RWPE1 (cell line): ENCODE results near the gene NAPB.

ENCODE experiments used
- CTCF ChIA-PET: fragments of 350-600 bp; sonication (Branson Sonifier 250); formaldehyde crosslinking; extraction: SDS; loops from one replicate; lab custom pipeline; 2021; lab: Yijun Ruan, JAX
- POLR2A ChIA-PET: fragments of 400-600 bp; formaldehyde crosslinking; extraction: SDS; loops from one replicate; lab custom pipeline; 2020; ENCODE audit warnings: antibody characterized with exemption; ENCODE audit not compliant: low non-redundant PET; lab: Yijun Ruan, JAX
- DNase-seq: peaks from one replicate; pipeline ENCODE4 v3.0.0; 2012; ENCODE audit warnings: low spot score
- H3K27ac ChIP-seq: fragments of 450-650 bp; 2 replicates; pipeline ENCODE4 v1.5.1; 2017
- CTCF ChIP-seq: fragments of 450-650 bp; conservative IDR thresholded peaks from 2 replicates; pipeline ENCODE4 v1.5.1; 2017; ENCODE audit warnings: low read depth, mild to moderate bottlenecking

NAPB gene

GRCh38 chr20:23347791-23348190 lies 73.5 kb downstream of the NAPB start:
- no peak overlapping the region for H3K27ac ChIP-seq
- ChIA-PET CTCF (no interaction called here), POLR2A (no interaction called here)
- TF ChIP-seq CTCF, result no peak
- DNase-seq, result no peak

GRCh38 chr20:23346002-23346401 lies 75.3 kb downstream of the NAPB start:
- POLR2A ChIA-PET, result no interaction called here
- CTCF ChIA-PET, result no interaction called here
- H3K27ac ChIP-seq, result no peak overlapping the region
- no peak for DNase-seq
- TF ChIP-seq CTCF, result no peak

GRCh38 chr20:23344336-23344735 lies 77.0 kb downstream of the NAPB start:
- no peak for DNase-seq
- ChIA-PET POLR2A (no interaction called here), CTCF (no interaction called here)
- TF ChIP-seq CTCF, result no peak
- H3K27ac ChIP-seq, result no peak overlapping the region

GRCh38 chr20:23343590-23343989 lies 77.7 kb downstream of the NAPB start:
- no peak for TF ChIP-seq CTCF
- POLR2A ChIA-PET, result no interaction called here
- CTCF ChIA-PET, result no interaction called here
- H3K27ac ChIP-seq, result no peak overlapping the region
- DNase-seq, result no peak

GRCh38 chr20:23341073-23341472 lies 80.2 kb downstream of the NAPB start:
- no peak for DNase-seq
- H3K27ac ChIP-seq, result no peak overlapping the region
- POLR2A ChIA-PET, result interaction anchor here (0.8 to 1.1 kb wide), 2 partner anchors 9 to 652 kb away, joined by 3 read pairs; no protein-coding TSS in a partner anchor
- no peak for TF ChIP-seq CTCF
- CTCF ChIA-PET, result interaction anchor here (0.6 to 2.9 kb wide), 19 partner anchors 9 to 1007 kb away, joined by 3 to 35 read pairs (median 4); partner anchors contain the start of genes NXT1 and THBD

GRCh38 chr20:23340524-23340923 lies 80.8 kb downstream of the NAPB start:
- peak; percentile 86 for TF ChIP-seq CTCF
- H3K27ac ChIP-seq, result no peak overlapping the region
- peak; percentile 79 for DNase-seq
- CTCF ChIA-PET, result interaction anchor here (0.6 to 2.9 kb wide), 17 partner anchors 8 to 1006 kb away, joined by 3 to 35 read pairs (median 3); partner anchors contain the start of genes NXT1 and THBD
- POLR2A ChIA-PET, result interaction anchor here (1.1 kb wide), 1 partner anchor 651 kb away, joined by 3 read pairs; no protein-coding TSS in a partner anchor
